ENCODE results near the gene SPOPL.

DNA sequence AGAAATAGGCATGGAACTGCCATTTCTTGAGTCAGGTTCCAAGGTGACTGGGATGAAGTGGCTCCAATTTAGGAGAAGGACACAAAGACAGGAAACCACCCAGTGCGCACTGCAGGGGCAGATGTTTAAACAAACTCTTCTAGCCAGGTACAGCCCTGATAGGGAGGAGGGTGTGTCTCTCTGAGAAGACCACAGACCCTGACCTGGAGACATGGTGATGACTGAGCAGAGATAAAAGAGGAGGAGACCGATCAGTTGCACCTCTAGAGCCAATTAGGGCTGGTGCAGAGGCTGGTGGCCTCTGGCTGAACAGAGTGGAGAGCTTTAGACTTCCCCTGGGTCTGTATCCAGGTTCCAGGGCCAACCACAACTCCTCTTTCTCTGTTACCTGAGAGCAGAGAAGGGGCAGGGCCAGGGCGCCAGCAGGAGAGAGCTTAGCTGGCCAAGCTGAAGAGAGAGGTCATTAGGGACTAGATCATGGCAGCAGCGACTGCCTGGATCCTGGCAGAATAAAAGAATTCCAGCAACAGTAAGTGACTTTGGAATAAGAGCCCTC is 5.4 kb upstream of the SPOPL start:
- TF ChIP-seq, protein P1, sequence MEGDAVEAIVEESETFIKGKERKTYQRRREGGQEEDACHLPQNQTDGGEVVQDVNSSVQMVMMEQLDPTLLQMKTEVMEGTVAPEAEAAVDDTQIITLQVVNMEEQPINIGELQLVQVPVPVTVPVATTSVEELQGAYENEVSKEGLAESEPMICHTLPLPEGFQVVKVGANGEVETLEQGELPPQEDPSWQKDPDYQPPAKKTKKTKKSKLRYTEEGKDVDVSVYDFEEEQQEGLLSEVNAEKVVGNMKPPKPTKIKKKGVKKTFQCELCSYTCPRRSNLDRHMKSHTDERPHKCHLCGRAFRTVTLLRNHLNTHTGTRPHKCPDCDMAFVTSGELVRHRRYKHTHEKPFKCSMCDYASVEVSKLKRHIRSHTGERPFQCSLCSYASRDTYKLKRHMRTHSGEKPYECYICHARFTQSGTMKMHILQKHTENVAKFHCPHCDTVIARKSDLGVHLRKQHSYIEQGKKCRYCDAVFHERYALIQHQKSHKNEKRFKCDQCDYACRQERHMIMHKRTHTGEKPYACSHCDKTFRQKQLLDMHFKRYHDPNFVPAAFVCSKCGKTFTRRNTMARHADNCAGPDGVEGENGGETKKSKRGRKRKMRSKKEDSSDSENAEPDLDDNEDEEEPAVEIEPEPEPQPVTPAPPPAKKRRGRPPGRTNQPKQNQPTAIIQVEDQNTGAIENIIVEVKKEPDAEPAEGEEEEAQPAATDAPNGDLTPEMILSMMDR (IDR thresholded peaks at IDR 0.05) = no peak
- no peak for TF ChIP-seq POLR2A (IDR thresholded peaks at IDR 0.05)

Measured in Peyer's patch (tissue), 4 donors.